ENCODE results near the gene DYNC2H1.
"Not testable (repeated sequence)": the region's sequence is repeated elsewhere in the genome, so short reads cannot be mapped to it uniquely, and the experiment has no call there.

DYNC2H1 gene

GRCh38 chr11:103374227-103374626 is 265.0 kb downstream of the DYNC2H1 start:
- H3K4me1 ChIP-seq (ENCODE audit: control insufficient read depth, insufficient read depth, low read length); H3K9ac ChIP-seq (ENCODE audit: low read length); H3K4me3 ChIP-seq (ENCODE audit: low read length); H3K36me3 ChIP-seq (ENCODE audit: control insufficient read depth, insufficient read depth, low read length, severe bottlenecking); DNase-seq (ENCODE audit: low read depth); H3K27me3 ChIP-seq (replicated peaks; ENCODE audit: control insufficient read depth, insufficient read depth, low read length): not testable (repeated sequence)
- H3K9me3 ChIP-seq (ENCODE audit: control insufficient read depth, low read length) = peaks cover 22% of the 10 kb centered on the region

GRCh38 chr11:103378931-103379330 is 269.7 kb downstream of the DYNC2H1 start:
- Histone ChIP-seq H3K9ac (ENCODE audit: low read length) (no peak overlapping the region), H3K27me3 (replicated peaks; ENCODE audit: control insufficient read depth, insufficient read depth, low read length) (no peaks in the 10 kb centered on the region), H3K36me3 (ENCODE audit: control insufficient read depth, insufficient read depth, low read length, severe bottlenecking) (no peaks in the 10 kb centered on the region), H3K9me3 (ENCODE audit: control insufficient read depth, low read length) (peaks cover 12% of the 10 kb centered on the region), H3K4me1 (ENCODE audit: control insufficient read depth, insufficient read depth, low read length) (no peaks in the 10 kb centered on the region), H3K4me3 (ENCODE audit: low read length) (no peak overlapping the region)
- DNase-seq (ENCODE audit: low read depth) = peak; percentile 66

DNA sequence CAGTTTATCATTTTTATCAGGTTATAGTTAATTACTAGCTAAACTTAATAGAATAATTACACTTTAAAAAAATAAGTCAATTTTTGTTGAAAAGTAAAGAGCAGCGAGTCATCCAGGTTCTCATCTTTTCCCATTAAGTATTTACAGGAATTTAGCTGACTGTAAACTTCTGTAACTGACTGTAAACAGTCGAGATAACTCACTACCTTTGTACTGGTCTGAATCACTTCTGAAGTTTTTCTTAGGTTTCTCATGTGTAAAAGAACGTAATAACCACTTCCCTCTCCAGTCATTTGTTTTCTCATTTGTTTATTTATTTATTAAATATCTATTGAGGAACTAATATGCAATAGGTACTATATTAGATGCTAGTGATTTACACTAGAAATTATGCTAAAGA is 270.8 kb downstream of the DYNC2H1 start:
- DNase-seq (ENCODE audit: low read depth) = no peak
- Histone ChIP-seq H3K36me3 (ENCODE audit: control insufficient read depth, insufficient read depth, low read length, severe bottlenecking) (no peaks in the 10 kb centered on the region), H3K4me1 (ENCODE audit: control insufficient read depth, insufficient read depth, low read length) (peaks cover 5% of the 10 kb centered on the region), H3K27me3 (replicated peaks; ENCODE audit: control insufficient read depth, insufficient read depth, low read length) (no peaks in the 10 kb centered on the region), H3K9me3 (ENCODE audit: control insufficient read depth, low read length) (peaks cover 6% of the 10 kb centered on the region), H3K4me3 (ENCODE audit: low read length) (no peak overlapping the region), H3K9ac (ENCODE audit: low read length) (no peak overlapping the region)

DNA sequence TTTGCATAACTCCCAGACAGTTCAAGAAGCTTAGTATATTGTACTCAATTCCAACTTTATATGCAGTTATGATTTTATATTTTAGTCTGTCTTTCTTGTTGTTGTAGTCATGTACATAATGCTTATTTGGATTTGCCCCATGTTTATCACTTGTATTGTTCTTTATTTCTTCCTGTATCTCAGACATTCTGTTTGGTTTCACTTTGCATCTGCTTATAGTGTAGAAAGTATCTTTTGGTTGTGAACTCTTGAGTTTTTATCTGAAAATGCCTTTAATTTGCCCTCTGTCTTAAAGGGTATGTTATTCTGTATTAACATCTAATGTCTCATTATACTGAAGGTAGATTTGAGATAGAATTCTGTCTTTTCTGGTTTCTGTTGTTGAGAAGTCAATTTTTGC is 275.4 kb downstream of the DYNC2H1 start:
- no peaks in the 10 kb centered on the region for H3K9me3 ChIP-seq (ENCODE audit: control insufficient read depth, low read length)
- H3K4me1 ChIP-seq (ENCODE audit: control insufficient read depth, insufficient read depth, low read length) = peaks cover 5% of the 10 kb centered on the region
- no peaks in the 10 kb centered on the region for H3K27me3 ChIP-seq (replicated peaks; ENCODE audit: control insufficient read depth, insufficient read depth, low read length)
- peak; percentile 41 for DNase-seq (ENCODE audit: low read depth)
- peak overlapping the region; percentile 47 for H3K4me3 ChIP-seq (ENCODE audit: low read length)
- H3K9ac ChIP-seq (ENCODE audit: low read length) = peak overlapping the region; percentile 62
- H3K36me3 ChIP-seq (ENCODE audit: control insufficient read depth, insufficient read depth, low read length, severe bottlenecking) = no peaks in the 10 kb centered on the region

DNA sequence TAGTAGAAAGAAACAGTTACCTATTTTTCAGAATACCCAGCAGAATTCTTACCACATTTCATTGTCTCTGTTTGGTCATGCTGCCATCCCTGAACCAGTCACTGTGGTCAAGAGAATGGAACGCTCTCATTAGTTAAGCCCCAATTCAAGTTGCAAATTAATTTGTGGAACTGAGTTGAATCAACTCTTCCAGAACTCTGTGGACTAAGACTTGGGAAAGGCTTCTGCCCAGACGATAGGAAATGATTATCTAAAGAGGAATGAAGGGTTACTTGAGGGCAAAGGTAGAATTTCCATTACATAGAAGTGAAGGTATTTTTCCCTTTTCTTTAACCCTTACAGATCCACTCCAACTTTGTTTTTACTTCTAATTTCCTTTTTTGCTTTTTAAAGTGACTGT is 286.4 kb downstream of the DYNC2H1 start:
- H3K9ac ChIP-seq (ENCODE audit: low read length) = no peak overlapping the region
- peak; percentile 22 for DNase-seq (ENCODE audit: low read depth)
- peaks cover 12% of the 10 kb centered on the region for H3K36me3 ChIP-seq (ENCODE audit: control insufficient read depth, insufficient read depth, low read length, severe bottlenecking)
- H3K4me1 ChIP-seq (ENCODE audit: control insufficient read depth, insufficient read depth, low read length) = peaks cover 8% of the 10 kb centered on the region
- no peak overlapping the region for H3K4me3 ChIP-seq (ENCODE audit: low read length)
- no peaks in the 10 kb centered on the region for H3K27me3 ChIP-seq (replicated peaks; ENCODE audit: control insufficient read depth, insufficient read depth, low read length)
- no peaks in the 10 kb centered on the region for H3K9me3 ChIP-seq (ENCODE audit: control insufficient read depth, low read length)

DNA sequence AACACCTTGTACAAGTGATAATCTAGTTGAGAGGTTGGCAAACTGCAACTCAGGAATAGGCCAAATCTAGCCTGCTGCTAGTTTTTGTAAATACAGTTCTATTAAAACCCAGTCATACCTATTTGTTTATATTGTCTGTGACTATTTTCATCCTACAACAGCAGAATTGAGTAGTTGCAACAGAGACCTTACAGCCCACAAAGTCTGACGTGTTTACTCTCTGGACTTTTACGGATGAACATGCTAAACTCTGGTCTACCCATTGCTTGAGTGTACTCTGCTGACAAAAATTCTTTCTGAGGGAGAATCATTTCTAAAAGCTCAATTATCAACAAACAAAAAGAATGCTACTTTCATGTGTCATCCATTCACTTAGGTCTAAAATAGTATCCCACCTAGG is 287.0 kb downstream of the DYNC2H1 start:
- Histone ChIP-seq H3K9ac (ENCODE audit: low read length) (no peak overlapping the region), H3K36me3 (ENCODE audit: control insufficient read depth, insufficient read depth, low read length, severe bottlenecking) (peaks cover 16% of the 10 kb centered on the region), H3K9me3 (ENCODE audit: control insufficient read depth, low read length) (no peaks in the 10 kb centered on the region)

DNA sequence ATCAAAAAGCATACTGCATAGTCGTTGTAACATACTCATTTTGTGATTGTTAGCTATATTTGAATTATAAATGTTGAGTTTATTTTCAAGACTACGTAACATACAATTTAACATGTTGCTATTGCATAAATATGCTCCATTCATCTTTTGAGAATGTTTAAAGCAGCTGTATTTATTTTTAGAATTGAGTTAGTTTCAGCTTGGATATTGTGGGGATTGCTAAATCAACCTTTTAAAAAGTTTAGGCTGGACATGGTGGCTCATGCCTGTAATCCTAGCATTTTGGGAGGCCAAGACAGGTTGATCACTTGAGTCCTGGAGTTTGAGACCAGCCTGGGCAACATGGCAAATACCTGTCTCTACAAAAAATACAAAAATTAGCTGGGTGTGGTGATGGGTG is 288.1 kb downstream of the DYNC2H1 start:
- Histone ChIP-seq H3K27me3 (replicated peaks; ENCODE audit: control insufficient read depth, insufficient read depth, low read length) (no peaks in the 10 kb centered on the region), H3K4me1 (ENCODE audit: control insufficient read depth, insufficient read depth, low read length) (peaks cover 8% of the 10 kb centered on the region), H3K9me3 (ENCODE audit: control insufficient read depth, low read length) (no peaks in the 10 kb centered on the region), H3K9ac (ENCODE audit: low read length) (no peak overlapping the region), H3K36me3 (ENCODE audit: control insufficient read depth, insufficient read depth, low read length, severe bottlenecking) (peaks cover 16% of the 10 kb centered on the region), H3K4me3 (ENCODE audit: low read length) (no peak overlapping the region)
- DNase-seq (ENCODE audit: low read depth) = peak; percentile 64

More for the DNA sequence above, 287.0 kb downstream of the DYNC2H1 start:
- H3K4me1 ChIP-seq (ENCODE audit: control insufficient read depth, insufficient read depth, low read length) = peaks cover 8% of the 10 kb centered on the region
- no peak overlapping the region for H3K4me3 ChIP-seq (ENCODE audit: low read length)
- DNase-seq (ENCODE audit: low read depth) = no peak
- no peaks in the 10 kb centered on the region for H3K27me3 ChIP-seq (replicated peaks; ENCODE audit: control insufficient read depth, insufficient read depth, low read length)

- Histone ChIP-seq H3K9ac (ENCODE audit: low read length) (no peak overlapping the region), H3K4me1 (ENCODE audit: control insufficient read depth, insufficient read depth, low read length) (peaks cover 8% of the 10 kb centered on the region), H3K36me3 (ENCODE audit: control insufficient read depth, insufficient read depth, low read length, severe bottlenecking) (peaks cover 16% of the 10 kb centered on the region), H3K4me3 (ENCODE audit: low read length) (no peak overlapping the region), H3K9me3 (ENCODE audit: control insufficient read depth, low read length) (no peaks in the 10 kb centered on the region), H3K27me3 (replicated peaks; ENCODE audit: control insufficient read depth, insufficient read depth, low read length) (no peaks in the 10 kb centered on the region)
- DNase-seq (ENCODE audit: low read depth) = no peak
Measured at GRCh38 chr11:103398829-103399228, 289.6 kb downstream of the DYNC2H1 start.

- Histone ChIP-seq H3K36me3 (ENCODE audit: control insufficient read depth, insufficient read depth, low read length, severe bottlenecking) (no peaks in the 10 kb centered on the region), H3K4me1 (ENCODE audit: control insufficient read depth, insufficient read depth, low read length) (no peaks in the 10 kb centered on the region), H3K9me3 (ENCODE audit: control insufficient read depth, low read length) (no peaks in the 10 kb centered on the region), H3K9ac (ENCODE audit: low read length) (no peak overlapping the region), H3K4me3 (ENCODE audit: low read length) (no peak overlapping the region), H3K27me3 (replicated peaks; ENCODE audit: control insufficient read depth, insufficient read depth, low read length) (no peaks in the 10 kb centered on the region)
- no peak for DNase-seq (ENCODE audit: low read depth)
Measured at GRCh38 chr11:103406357-103406756, 297.1 kb downstream of the DYNC2H1 start.

- H3K9ac ChIP-seq (ENCODE audit: low read length) = no peak overlapping the region
- DNase-seq (ENCODE audit: low read depth) = no peak
Measured at GRCh38 chr11:103407641-103408040, 298.4 kb downstream of the DYNC2H1 start.

GRCh38 chr11:103413266-103413888 is 304.2 kb downstream of the DYNC2H1 start:
- Histone ChIP-seq H3K36me3 (ENCODE audit: control insufficient read depth, insufficient read depth, low read length, severe bottlenecking) (no peaks in the 10 kb centered on the region), H3K4me3 (ENCODE audit: low read length) (no peak overlapping the region), H3K9me3 (ENCODE audit: control insufficient read depth, low read length) (no peaks in the 10 kb centered on the region), H3K27me3 (replicated peaks; ENCODE audit: control insufficient read depth, insufficient read depth, low read length) (no peaks in the 10 kb centered on the region), H3K4me1 (ENCODE audit: control insufficient read depth, insufficient read depth, low read length) (no peaks in the 10 kb centered on the region), H3K9ac (ENCODE audit: low read length) (no peak overlapping the region)
- peak; percentile 28 for DNase-seq (ENCODE audit: low read depth)

More at GRCh38 chr11:103407641-103408040, 298.4 kb downstream of the DYNC2H1 start:
- H3K36me3 ChIP-seq (ENCODE audit: control insufficient read depth, insufficient read depth, low read length, severe bottlenecking) = no peaks in the 10 kb centered on the region
- no peak overlapping the region for H3K4me3 ChIP-seq (ENCODE audit: low read length)
- H3K4me1 ChIP-seq (ENCODE audit: control insufficient read depth, insufficient read depth, low read length) = no peaks in the 10 kb centered on the region
- no peaks in the 10 kb centered on the region for H3K9me3 ChIP-seq (ENCODE audit: control insufficient read depth, low read length)
- no peaks in the 10 kb centered on the region for H3K27me3 ChIP-seq (replicated peaks; ENCODE audit: control insufficient read depth, insufficient read depth, low read length)

DNA sequence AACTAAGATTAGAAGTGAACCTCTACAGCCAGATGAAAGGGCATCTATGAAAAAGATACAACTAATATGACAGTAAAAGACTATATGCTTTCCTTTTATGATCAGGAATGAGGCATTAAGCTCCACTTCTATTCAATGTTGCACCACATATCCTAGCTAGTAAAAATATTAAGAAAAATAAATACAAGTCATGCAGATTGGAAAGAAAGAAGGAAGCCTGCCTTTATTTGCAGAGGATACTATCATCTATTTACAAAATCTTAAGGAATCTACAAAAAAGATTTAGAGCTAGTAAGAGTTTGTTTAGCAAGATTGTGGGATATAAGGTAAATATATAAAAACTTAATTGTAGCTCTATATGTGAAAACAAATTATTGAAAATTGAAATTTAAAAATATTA is 308.8 kb downstream of the DYNC2H1 start:
- peaks cover 2% of the 10 kb centered on the region for H3K36me3 ChIP-seq (ENCODE audit: control insufficient read depth, insufficient read depth, low read length, severe bottlenecking)
- no peak overlapping the region for H3K9ac ChIP-seq (ENCODE audit: low read length)
- DNase-seq (ENCODE audit: low read depth) = no peak
- H3K4me3 ChIP-seq (ENCODE audit: low read length) = no peak overlapping the region
- H3K27me3 ChIP-seq (replicated peaks; ENCODE audit: control insufficient read depth, insufficient read depth, low read length) = no peaks in the 10 kb centered on the region
- no peaks in the 10 kb centered on the region for H3K9me3 ChIP-seq (ENCODE audit: control insufficient read depth, low read length)
- H3K4me1 ChIP-seq (ENCODE audit: control insufficient read depth, insufficient read depth, low read length) = no peaks in the 10 kb centered on the region

Measured in adipocyte (in vitro differentiated cells).